NCI-H2171 treated with DMSO at 0.1 percent for 48 hours (cell line): Measurements from ENCODE around the gene TANGO2.

Experiments used
- DNase-seq: peaks from one replicate; lab custom pipeline; 2025; lab: John Stamatoyannopoulos, UW

TANGO2 gene

GRCh38 chr22:20043057-20043996 is 22.4 kb downstream of the TANGO2 start:
- DNase-seq: no peak

GRCh38 chr22:20043997-20044342 is 23.1 kb downstream of the TANGO2 start:
- DNase-seq: no peak

DNA sequence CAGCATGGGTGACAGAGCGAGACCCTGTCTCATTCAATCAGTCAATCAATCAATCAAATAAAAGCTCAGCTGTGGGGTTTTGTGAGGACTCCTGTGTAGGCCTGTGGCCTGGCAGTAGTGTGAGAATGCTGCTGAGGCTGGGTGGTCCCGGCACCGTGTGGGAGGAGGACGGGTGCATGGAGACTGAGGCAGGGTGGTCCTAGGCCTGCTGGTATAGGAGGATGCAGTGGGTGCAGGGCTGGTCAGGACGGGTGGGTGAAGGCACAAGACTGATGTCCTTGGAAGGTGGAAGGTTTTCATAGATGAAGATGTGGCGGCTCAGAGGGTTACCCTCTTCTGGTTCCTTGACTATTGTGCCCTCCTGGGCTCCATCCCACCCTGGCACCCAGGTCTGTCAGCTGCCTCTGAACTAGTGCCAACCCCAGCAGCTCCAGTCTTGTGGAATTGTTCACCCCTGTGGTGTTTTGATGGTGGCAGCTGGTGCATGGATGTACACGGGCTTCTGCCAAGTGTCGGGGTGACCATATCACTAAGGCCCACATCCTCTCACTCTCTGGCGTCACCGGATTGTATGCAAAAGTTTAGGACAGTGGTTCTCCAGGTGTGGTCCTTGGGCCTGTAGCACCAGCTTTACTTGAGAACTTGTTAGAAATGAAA is 23.7 kb downstream of the TANGO2 start:
- no peak for DNase-seq

GRCh38 chr22:20046730-20047129 is 25.8 kb downstream of the TANGO2 start:
- no peak for DNase-seq

DNA sequence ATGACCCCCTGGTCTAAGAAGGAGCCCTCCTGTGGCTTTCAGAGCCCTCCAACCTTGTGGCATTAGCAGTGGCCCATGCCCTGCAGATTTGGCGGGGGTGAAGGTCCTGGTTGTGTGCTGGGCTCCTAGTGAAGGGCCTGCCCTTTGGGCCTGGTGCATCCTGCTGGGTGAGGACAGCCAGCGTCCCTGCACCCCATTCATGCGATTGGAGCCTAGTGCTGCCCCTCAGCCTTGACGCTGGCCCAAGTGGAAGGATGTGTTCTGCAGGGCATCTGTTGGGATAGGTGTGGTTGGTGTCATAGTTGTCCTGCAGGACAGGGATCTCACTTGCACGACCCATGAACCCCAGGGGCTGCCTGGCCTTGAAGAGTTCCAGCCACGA is 31.0 kb downstream of the TANGO2 start:
- no peak for DNase-seq

DNA sequence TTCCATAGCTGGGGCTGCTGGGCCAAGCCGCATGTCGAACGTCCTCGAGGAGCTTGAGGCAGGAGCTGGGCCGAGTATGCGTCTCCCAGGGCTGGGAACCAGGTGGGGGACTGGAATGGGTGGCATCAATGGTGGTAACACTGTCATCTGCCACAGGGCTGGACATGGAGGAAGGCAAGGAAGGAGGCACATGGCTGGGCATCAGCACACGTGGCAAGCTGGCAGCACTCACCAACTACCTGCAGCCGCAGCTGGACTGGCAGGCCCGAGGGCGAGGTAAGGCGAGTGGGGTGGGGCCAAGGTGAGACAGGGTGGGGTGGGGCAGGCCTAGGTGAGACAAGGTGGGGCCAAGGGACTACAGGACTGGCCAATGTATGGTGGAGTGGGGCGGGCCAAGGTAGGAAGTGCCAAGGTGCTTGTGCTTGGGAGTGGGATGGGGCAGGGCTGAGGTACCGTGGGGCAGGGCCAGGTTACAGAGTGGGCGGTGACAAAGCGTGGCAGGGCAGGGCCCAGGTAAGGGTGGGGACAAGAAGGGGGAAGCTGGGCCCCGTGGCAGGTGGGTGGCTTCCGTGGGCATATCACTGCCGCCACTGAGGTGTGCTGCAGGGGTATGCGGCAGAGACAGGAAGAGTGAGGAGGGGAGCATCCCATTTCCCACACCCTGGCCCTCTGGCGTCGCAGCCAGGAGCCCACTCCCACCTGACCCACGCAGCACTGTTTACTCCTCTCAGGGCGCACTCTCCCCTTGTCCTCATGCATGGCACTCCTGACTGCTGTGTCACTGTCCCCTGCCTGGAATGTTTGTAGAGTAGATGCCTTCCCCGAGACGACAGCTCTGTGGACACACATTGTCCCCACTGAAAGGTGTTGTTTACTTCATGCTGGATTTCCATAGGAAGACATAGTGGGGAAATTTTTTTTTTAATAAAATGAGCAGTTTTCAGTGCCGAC is 31.7 kb downstream of the TANGO2 start:
- no peak for DNase-seq

DNA sequence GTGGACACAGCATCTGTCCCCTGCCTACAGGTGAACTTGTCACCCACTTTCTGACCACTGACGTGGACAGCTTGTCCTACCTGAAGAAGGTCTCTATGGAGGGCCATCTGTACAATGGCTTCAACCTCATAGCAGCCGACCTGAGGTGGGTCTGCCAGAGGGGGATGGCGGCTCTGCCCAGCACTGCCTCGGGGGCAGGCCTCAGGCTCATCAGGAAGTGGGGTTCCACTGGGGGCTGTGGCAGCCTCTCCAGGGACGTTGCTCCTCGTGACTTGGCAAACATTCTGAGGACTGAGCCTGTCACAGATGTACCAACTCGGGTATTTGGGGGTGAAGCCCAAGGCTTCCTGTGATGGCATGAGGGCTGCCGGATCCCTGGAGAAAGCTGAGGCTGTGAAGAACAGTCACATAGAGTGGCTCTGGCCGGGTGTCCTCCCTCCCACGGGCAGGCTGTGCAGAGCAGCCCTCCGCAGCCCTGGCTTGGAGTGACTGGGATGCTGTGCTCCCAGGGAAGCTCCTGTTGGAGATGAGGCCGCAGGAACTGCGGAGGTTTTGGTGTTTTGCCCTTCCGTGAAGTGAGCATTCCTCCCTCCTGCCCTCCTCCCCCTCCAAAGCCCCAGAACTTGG is 32.6 kb downstream of the TANGO2 start:
- DNase-seq: no peak

GRCh38 chr22:20054034-20054427 is 33.1 kb downstream of the TANGO2 start:
- DNase-seq: no peak

DNA sequence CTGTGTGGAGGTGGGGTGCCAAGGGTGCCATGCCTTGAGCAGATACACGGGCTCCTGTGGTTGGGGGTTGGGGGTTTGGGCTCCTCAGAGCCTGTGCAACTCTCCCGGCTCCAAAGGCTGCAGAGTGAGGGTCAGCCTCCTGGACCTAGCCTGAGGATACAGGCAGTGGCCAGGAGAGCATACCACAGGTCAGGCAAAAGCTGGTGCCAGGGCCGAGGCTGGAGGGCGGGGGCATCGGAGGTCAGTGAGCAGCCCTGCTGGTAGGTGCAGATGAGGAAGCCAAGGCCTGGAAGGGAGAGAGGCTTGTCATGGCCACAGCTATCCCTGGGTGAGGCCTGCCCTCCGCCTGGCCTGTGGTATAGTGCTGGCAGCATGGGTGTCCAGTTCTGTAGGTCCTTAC is 33.6 kb downstream of the TANGO2 start:
- DNase-seq: no peak

- DNase-seq: no peak
These were observed 34.2 kb downstream of the TANGO2 start for GRCh38 chr22:20055144-20055543.

DNA sequence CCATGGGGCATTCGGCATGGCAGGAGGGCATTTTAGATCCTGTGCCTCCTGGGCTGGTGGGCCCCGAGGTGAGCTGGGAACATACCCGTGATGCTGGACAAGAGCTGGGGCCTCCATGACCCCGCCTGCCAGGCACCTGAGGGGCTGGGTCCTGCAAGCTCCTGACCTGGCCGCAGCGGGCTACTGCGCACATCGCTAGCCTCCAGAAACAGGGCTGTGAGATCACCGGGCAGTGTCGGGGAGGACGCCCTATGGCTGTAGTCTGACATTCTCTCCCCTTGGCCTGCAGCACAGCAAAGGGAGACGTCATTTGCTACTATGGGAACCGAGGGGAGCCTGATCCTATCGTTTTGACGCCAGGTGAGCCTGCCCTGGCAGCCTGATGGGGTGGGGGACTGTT is 34.7 kb downstream of the TANGO2 start:
- no peak for DNase-seq

- no peak for DNase-seq
These were observed 35.3 kb downstream of the TANGO2 start for GRCh38 chr22:20056161-20056560.

DNA sequence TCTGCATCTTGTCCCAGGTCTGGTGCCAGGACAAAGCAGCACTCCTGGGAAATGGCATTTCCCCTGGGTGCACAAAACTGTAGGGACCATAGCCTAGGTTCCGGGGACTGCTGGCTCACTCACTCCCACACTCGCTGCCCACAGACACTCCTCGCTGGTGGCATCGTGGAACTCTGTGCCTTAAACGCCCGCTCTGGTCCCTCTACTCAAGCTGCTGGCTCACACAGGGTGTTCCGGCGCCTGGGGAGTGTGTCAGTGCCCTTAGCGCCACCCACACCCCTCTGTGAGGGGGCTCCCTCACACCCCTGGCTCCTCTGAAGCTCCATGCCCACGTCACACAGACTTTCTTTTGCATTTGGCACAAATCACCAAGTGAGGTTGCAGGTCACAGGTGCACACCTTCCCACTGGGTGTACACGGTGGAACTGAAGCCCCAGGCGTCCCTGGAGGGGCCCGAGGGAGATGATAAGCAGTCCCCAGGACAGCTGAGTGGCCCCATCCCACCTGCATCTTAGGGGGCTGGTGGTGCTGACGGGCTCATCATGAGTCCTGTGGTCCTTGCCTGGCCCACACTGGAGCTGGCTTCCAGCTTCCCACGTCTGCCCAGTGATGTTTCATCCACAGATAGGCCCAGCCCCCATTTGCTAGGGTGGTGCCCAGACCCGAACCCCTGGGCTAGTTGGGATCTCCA is 35.9 kb downstream of the TANGO2 start:
- DNase-seq: no peak

DNA sequence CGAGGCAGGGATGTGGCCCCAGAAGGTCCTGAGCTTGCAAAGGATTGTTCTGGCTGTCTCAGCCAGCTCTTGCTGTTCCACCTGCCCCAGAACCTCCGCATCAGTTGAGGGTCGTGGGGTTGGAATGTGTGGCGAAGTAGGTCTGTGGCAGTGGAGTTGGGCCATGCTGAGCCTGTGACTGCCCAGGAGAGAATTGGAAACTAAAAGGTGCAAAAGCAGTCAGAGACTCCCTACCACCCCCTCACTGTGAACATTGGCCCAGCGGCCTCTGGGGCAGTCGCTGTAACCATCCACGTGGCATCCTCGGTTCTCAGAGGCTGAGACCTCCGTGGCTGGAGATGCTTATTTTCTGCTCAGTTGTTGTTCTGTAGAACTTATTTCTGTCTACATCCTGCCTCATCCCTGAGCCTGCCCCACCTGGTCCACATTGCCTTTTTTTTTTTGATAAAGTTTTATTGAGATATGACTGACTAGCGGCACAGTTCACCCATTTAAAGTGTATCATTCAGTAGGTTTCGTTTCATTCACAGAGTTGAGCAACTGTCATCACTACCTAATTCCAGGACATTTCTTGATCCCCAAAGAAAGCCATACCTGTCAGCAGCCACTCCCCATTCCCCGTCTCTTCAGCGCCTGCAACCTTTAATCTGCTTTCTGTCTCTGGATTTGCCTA is 36.8 kb downstream of the TANGO2 start:
- no peak for DNase-seq

GRCh38 chr22:20058989-20059770 is 38.3 kb downstream of the TANGO2 start:
- DNase-seq: no peak

- DNase-seq: no peak
These were observed 40.0 kb downstream of the TANGO2 start for GRCh38 chr22:20060700-20061480.

- peak; percentile 6 for DNase-seq
These were observed 40.6 kb downstream of the TANGO2 start for GRCh38 chr22:20061481-20061861.

GRCh38 chr22:20062043-20062765 is 41.3 kb downstream of the TANGO2 start:
- no peak for DNase-seq

GRCh38 chr22:20062766-20063083 is 41.8 kb downstream of the TANGO2 start:
- DNase-seq: no peak
